Head of caudate nucleus (tissue), 42 donors: ENCODE results near the gene USP16.
A peak's percentile ranks its signal among the peaks of the same experiment; 100 is the strongest.
"Not testable (repeated sequence)": the region's sequence is repeated elsewhere in the genome, so short reads cannot be mapped to it uniquely, and the experiment has no call there.

Experiments
- DNase-seq, 42 donors: peaks; one replicate each; pipeline versions ENCODE4 v3.0.0 to v3.0.0-alpha.2; 2020 to 2021; ENCODE audit warnings: mixed read lengths in 7 of 42
- intact Hi-C: fragments of 100-400 bp; cut with DNase I; formaldehyde crosslinking; loops from one replicate; pipeline ENCODE4 v1.15.0; 2022

Gene USP16

GRCh38 chr21:29024474-29025327 is at the start of gene USP16:
Gene USP16, plus strand, starts transcription at chr21:29024668. Its CDS starts 3,246 bp downstream, at chr21:29027914.
- intact Hi-C loops = no loop called here
- peak; percentile 90 to 99 (median 96) for DNase-seq

- intact Hi-C loops = no loop called here
- DNase-seq = no peak
Observed at GRCh38 chr21:28975397-28975796, 49.1 kb upstream of the USP16 start.

GRCh38 chr21:28979092-28979491 is 45.4 kb upstream of the USP16 start:
- intact Hi-C loops = no loop called here
- no peak for DNase-seq

- intact Hi-C loops = no loop called here
- DNase-seq = no peak
Observed at GRCh38 chr21:28982637-28983036, 41.8 kb upstream of the USP16 start.

GRCh38 chr21:28986677-28987076 is 37.8 kb upstream of the USP16 start:
- intact Hi-C loops = no loop called here
- DNase-seq = no peak

GRCh38 chr21:28988146-28988545 is 36.3 kb upstream of the USP16 start:
- peak in 28 of 42 donors; percentile 7 to 73 (median 38) for DNase-seq
- intact Hi-C loops = not testable (repeated sequence)

- intact Hi-C loops = no loop called here
- DNase-seq = peak in 6 of 42 donors; percentile 8 to 50 (median 21)
Observed at GRCh38 chr21:28991861-28992525, 32.5 kb upstream of the USP16 start.

GRCh38 chr21:28992526-28993292 is 31.8 kb upstream of the USP16 start, which contains the start of gene LTN1:
Gene LTN1, minus strand, starts transcription at chr21:28992877. Its CDS starts 72 bp downstream, at chr21:28992805.
- peak; percentile 98 to 100 (median 99) for DNase-seq
- intact Hi-C loops = no loop called here

- DNase-seq = no peak
- intact Hi-C loops = no loop called here
Observed at GRCh38 chr21:28993293-28993629, 31.2 kb upstream of the USP16 start.

- intact Hi-C loops = loop anchor here (5.0 kb wide), 1 partner anchor 70 kb away; the partner anchor contains the start of gene CCT8
Observed at GRCh38 chr21:29002442-29003144, 21.9 kb upstream of the USP16 start.

GRCh38 chr21:29005696-29006095 is 18.8 kb upstream of the USP16 start:
- no peak for DNase-seq
- intact Hi-C loops = no loop called here

More at GRCh38 chr21:29002442-29003144, 21.9 kb upstream of the USP16 start:
- DNase-seq = peak; percentile 89 to 99 (median 98)

GRCh38 chr21:29007135-29007534 is 17.3 kb upstream of the USP16 start:
- no peak for DNase-seq
- intact Hi-C loops = no loop called here

- no peak for DNase-seq
- intact Hi-C loops = no loop called here
Observed at GRCh38 chr21:29007810-29008209, 16.7 kb upstream of the USP16 start.

- DNase-seq = no peak
- intact Hi-C loops = no loop called here
Observed at GRCh38 chr21:29008367-29008766, 16.1 kb upstream of the USP16 start.

GRCh38 chr21:29011236-29011635 is 13.2 kb upstream of the USP16 start:
- intact Hi-C loops, DNase-seq: not testable (repeated sequence)

- no peak for DNase-seq
- intact Hi-C loops = no loop called here
Observed at GRCh38 chr21:29017639-29018237, 6.7 kb upstream of the USP16 start.

GRCh38 chr21:29018540-29018939 is 5.9 kb upstream of the USP16 start:
- no peak for DNase-seq
- intact Hi-C loops = no loop called here

- intact Hi-C loops = no loop called here
- no peak for DNase-seq
Observed at GRCh38 chr21:29022166-29022565, 2.3 kb upstream of the USP16 start.

- DNase-seq = no peak
- intact Hi-C loops = no loop called here
Observed at GRCh38 chr21:29025328-29025713, 853 bp downstream of the USP16 start.
